OCI-LY3 (cell line): Measurements from ENCODE around the gene SLC22A2.

Experiments
- CTCF ChIP-seq: fragments of 200-600, 300-600 bp; sonication (generic); IDR thresholded peaks from 2 replicates; pipeline ENCODE4 v1.5.1; 2014; ENCODE audit warnings: antibody characterized with exemption, low read length, low read depth
- EZH2phosphoT487 ChIP-seq: fragments of 200-600 bp; shearing (Covaris generic); IDR thresholded peaks from 2 replicates; pipeline ENCODE4 v1.6.1; 2018; ENCODE audit warnings: antibody characterized with exemption, mixed run types, low read depth

DNA sequence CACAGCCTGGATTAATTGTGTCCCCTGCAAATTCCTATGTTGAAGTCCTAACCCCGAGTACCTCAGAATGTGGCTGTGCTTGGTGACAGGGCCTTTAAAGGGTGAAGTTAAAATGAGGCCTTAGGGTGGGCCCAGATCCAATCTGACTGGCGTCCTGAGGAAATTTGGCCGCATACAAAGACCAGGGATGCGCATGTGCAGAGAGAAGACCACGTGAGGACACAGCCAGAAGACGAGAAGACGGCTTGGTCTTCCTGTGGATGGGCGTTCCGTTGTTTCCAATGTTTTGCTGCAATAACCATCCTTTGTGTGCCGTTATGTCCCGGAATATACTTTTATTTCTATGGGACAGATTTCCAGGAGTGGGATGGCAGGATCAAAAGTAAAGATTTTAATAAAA lies 40.9 kb upstream of the SLC22A2 start:
- no peak for TF ChIP-seq CTCF
- no peak for TF ChIP-seq EZH2phosphoT487
